GM08714 (cell line): ENCODE data around the gene ACSM2B.
"Not testable (repeated sequence)": the region's sequence is repeated elsewhere in the genome, so short reads cannot be mapped to it uniquely, and the experiment has no call there.

Experiments used
- H3K4me3 ChIP-seq: fragments of 200-500 bp; sonication (Bioruptor generic); 2 replicates; pipeline ENCODE4 v1.5.1; 2014; ENCODE audit warnings: mild to moderate bottlenecking, low read length, inconsistent platforms
- ZNF274 ChIP-seq: IDR thresholded peaks from 2 replicates; pipeline ENCODE4 v1.6.1; 2012; ENCODE audit warnings: mild to moderate bottlenecking, low read depth, low read length

ACSM2B gene

GRCh38 chr16:20517149-20517548, 59.0 kb downstream of the ACSM2B start:
- no peak for TF ChIP-seq ZNF274
- no peak overlapping the region for H3K4me3 ChIP-seq

- no peak for TF ChIP-seq ZNF274
- H3K4me3 ChIP-seq = no peak overlapping the region
Observed at GRCh38 chr16:20515688-20516090, 60.5 kb downstream of the ACSM2B start.

- no peak for TF ChIP-seq ZNF274
- H3K4me3 ChIP-seq = no peak overlapping the region
Observed at GRCh38 chr16:20510323-20510722, 65.8 kb downstream of the ACSM2B start.

- no peak overlapping the region for H3K4me3 ChIP-seq
- TF ChIP-seq ZNF274 = no peak
Observed at GRCh38 chr16:20507280-20507679, 68.9 kb downstream of the ACSM2B start.

- no peak overlapping the region for H3K4me3 ChIP-seq
- TF ChIP-seq ZNF274 = no peak
Observed at GRCh38 chr16:20504418-20504817, 71.7 kb downstream of the ACSM2B start.

GRCh38 chr16:20491448-20491847, 84.7 kb downstream of the ACSM2B start:
- H3K4me3 ChIP-seq = not testable (repeated sequence)

GRCh38 chr16:20490994-20491393, 85.2 kb downstream of the ACSM2B start:
- H3K4me3 ChIP-seq = not testable (repeated sequence)
